Psoas muscle (tissue), 8 donors: Measurements from ENCODE around the gene IGLON5. TPM values are rescaled to one million over a fixed set of nuclear protein-coding genes. Genes with fewer than 3 reads are reported as not detected.

Source experiments
- ATAC-seq, 4 donors: fragments of 200-7000 bp; cut with Tn5 transposase; one replicate each; pipeline ENCODE4 v1.9.1; 2020; ENCODE audit warnings: moderate library complexity in 3 of 4, mild to moderate bottlenecking in 2 of 4
- DNase-seq, 2 donors: peaks; one replicate each; pipeline ENCODE4 v3.0.0-alpha.2; 2020
- H3K27ac ChIP-seq: fragments of 200-600 bp; one replicate; pipeline ENCODE4 v1.8.0; 2022
- H3K27me3 ChIP-seq, 3 donors: fragments of 200-600 bp in 1 of 3; one replicate each; pipeline versions ENCODE4 v1.6.1 to v1.8.0; 2013 to 2022; ENCODE audit warnings: low read length in 2 of 3, mild to moderate bottlenecking in 2 of 3, moderate library complexity in 1 of 3; ENCODE audit not compliant: insufficient read depth in 3 of 3
- H3K36me3 ChIP-seq, 2 donors: fragments of 200-600 bp in 1 of 2; one replicate each; pipeline versions ENCODE4 v1.6.1 to v1.8.0; 2013 to 2022; ENCODE audit warnings: low read depth in 1 of 2, mild to moderate bottlenecking in 1 of 2, moderate library complexity in 1 of 2; ENCODE audit not compliant: insufficient read depth in 1 of 2
- H3K4me1 ChIP-seq: fragments of 200-600 bp; one replicate; pipeline ENCODE4 v1.8.0; 2022
- H3K4me3 ChIP-seq: fragments of 200-600 bp; one replicate; pipeline ENCODE4 v1.8.0; 2022; ENCODE audit warnings: mild to moderate bottlenecking
- H3K9me3 ChIP-seq: fragments of 200-600 bp; one replicate; pipeline ENCODE4 v1.8.0; 2022
- WGBS, 3 donors: extraction: QIAGEN DNeasy Blood & Tissue Kit; methylation state at CpG; one replicate each; pipeline versions ENCODE4 v1.1.6 to v1.1.7; 2013; 5-methylcytosine and 5-hydroxymethylcytosine counted together
- intact Hi-C, 2 donors: fragments of 100-400 bp; cut with DNase I; formaldehyde crosslinking; loops; one replicate each; pipeline versions ENCODE4 v1.11.0 to v1.14.2; 2022
- polyA plus RNA-seq, 3 donors: library from polyadenylated mRNA; stranded (reverse); fragments of 200-250 nt; gene quantifications; one replicate each; pipeline ENCODE4 v1.2.3, GENCODE V29; 2013
- total RNA-seq, 4 donors: library from RNA; stranded (reverse); fragmentation: NEBNext Ultra II Directional in 2 of 4; extraction: Animal tissue kit (Norgen Biotek cat#: 25700) in 2 of 4; gene quantifications; one replicate each; pipeline versions ENCODE4 v1.2.1 to v1.2.4, GENCODE V29; 2021 to 2023
- TF ChIP-seq, protein P1 (sequence below): fragments of 200-600 bp; IDR thresholded peaks from one replicate; pipeline ENCODE4 v1.8.0; 2022; ENCODE audit warnings: antibody characterized with exemption
- donor health status: healthy with polysubstance abuse.
- donor health status: DM: no; HTN: no; CAD: no; lungs with moderate emphysema.
- donor health status: Bipolar disorder and iron deficiency.
- donor health status: healthy.
- donor health status: DM: yes; HTN: yes; CAD: no.
- donor health status: DM: no; HTN: no; CAD: no.
- donor health status: DM: no; HTN: no; CAD: no.
- donor health status: DM: yes; HTN: yes; CAD: no.

IGLON5 gene
- total and polyA plus RNA-seq, 7 donors = 0.03 to 0.10 TPM; not detected in 5

- no peaks in the 10 kb centered on the region for H3K9me3 ChIP-seq
- DNase-seq = no peak
- no peak overlapping the region for H3K27ac ChIP-seq
- 46 to 63% (median 53%) methylated on average over 2 of the region's 2 CpGs for WGBS, 3 donors
- intact Hi-C loops = no loop called here
- no peak for ATAC-seq
- H3K4me3 ChIP-seq = no peak overlapping the region
- no peaks in the 10 kb centered on the region for H3K36me3 ChIP-seq
- peaks cover 0 to 4% (median 0%) of the 10 kb centered on the region in 3 donors for H3K27me3 ChIP-seq
- H3K4me1 ChIP-seq = no peaks in the 10 kb centered on the region
- TF ChIP-seq, protein P1, sequence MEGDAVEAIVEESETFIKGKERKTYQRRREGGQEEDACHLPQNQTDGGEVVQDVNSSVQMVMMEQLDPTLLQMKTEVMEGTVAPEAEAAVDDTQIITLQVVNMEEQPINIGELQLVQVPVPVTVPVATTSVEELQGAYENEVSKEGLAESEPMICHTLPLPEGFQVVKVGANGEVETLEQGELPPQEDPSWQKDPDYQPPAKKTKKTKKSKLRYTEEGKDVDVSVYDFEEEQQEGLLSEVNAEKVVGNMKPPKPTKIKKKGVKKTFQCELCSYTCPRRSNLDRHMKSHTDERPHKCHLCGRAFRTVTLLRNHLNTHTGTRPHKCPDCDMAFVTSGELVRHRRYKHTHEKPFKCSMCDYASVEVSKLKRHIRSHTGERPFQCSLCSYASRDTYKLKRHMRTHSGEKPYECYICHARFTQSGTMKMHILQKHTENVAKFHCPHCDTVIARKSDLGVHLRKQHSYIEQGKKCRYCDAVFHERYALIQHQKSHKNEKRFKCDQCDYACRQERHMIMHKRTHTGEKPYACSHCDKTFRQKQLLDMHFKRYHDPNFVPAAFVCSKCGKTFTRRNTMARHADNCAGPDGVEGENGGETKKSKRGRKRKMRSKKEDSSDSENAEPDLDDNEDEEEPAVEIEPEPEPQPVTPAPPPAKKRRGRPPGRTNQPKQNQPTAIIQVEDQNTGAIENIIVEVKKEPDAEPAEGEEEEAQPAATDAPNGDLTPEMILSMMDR = no peak
Measured at GRCh38 chr19:51377422-51377821, 66.0 kb downstream of the IGLON5 start.

GRCh38 chr19:51380379-51380778 lies 68.9 kb downstream of the IGLON5 start:
- intact Hi-C loops = no loop called here
- no peaks in the 10 kb centered on the region for H3K4me1 ChIP-seq
- WGBS, 3 donors = 87 to 93% (median 91%) methylated on average over 9 of the region's 9 CpGs
- H3K4me3 ChIP-seq = no peak overlapping the region
- H3K9me3 ChIP-seq = no peaks in the 10 kb centered on the region
- H3K27ac ChIP-seq = no peak overlapping the region
- peaks cover 0 to 4% (median 0%) of the 10 kb centered on the region in 3 donors for H3K27me3 ChIP-seq
- no peaks in the 10 kb centered on the region for H3K36me3 ChIP-seq
- ATAC-seq (no peak), DNase-seq (no peak)
- TF ChIP-seq, protein P1 = no peak

Other genes with a start within 250 kb of the IGLON5 start
- gene KLK13, start 246.6 kb upstream of the IGLON5 start, total RNA-seq = not detected
- under 1 TPM in 1 of 3 donors, not detected in 2; 0.18 TPM for gene KLK13, start 246.6 kb upstream of the IGLON5 start, polyA plus RNA-seq
- gene KLK14, start 228.8 kb upstream of the IGLON5 start, total RNA-seq = not detected
- under 1 TPM in 1 of 3 donors, not detected in 2; 0.20 TPM for gene KLK14, start 228.8 kb upstream of the IGLON5 start, polyA plus RNA-seq
- gene CTU1, start 203.2 kb upstream of the IGLON5 start, total RNA-seq = 1 to 10 TPM; 4.9 to 9.1 (median 6.0) TPM
- 1 to 10 TPM; 1.4 to 7.5 (median 2.1) TPM for gene CTU1, start 203.2 kb upstream of the IGLON5 start, polyA plus RNA-seq
- 1 to 10 TPM in 3 of 4 donors, under 1 TPM in 1; 0.73 to 2.2 (median 1.8) TPM for gene SIGLEC9, start 186.7 kb upstream of the IGLON5 start, total RNA-seq
- gene SIGLEC9, start 186.7 kb upstream of the IGLON5 start, polyA plus RNA-seq = under 1 TPM; 0.24 to 0.69 (median 0.25) TPM
- under 1 TPM; 0.38 to 0.82 (median 0.50) TPM for gene SIGLEC7, start 169.3 kb upstream of the IGLON5 start, total RNA-seq
- gene SIGLEC7, start 169.3 kb upstream of the IGLON5 start, polyA plus RNA-seq = under 1 TPM in 2 of 3 donors, not detected in 1; 0.08 to 0.60 TPM
- gene CD33, start 86.6 kb upstream of the IGLON5 start, total RNA-seq = 1 to 10 TPM; 2.0 to 3.1 (median 2.3) TPM
- 1 to 10 TPM in 1 of 3 donors, under 1 TPM in 2; 0.24 to 1.3 (median 0.75) TPM for gene CD33, start 86.6 kb upstream of the IGLON5 start, polyA plus RNA-seq
- not detected for gene SIGLECL1, start 60.6 kb upstream of the IGLON5 start, total RNA-seq
- gene SIGLECL1, start 60.6 kb upstream of the IGLON5 start, polyA plus RNA-seq = not detected
- 1 to 10 TPM in 1 of 4 donors, under 1 TPM in 3; 0.42 to 1.1 (median 0.63) TPM for gene VSIG10L, start 30.5 kb downstream of the IGLON5 start, total RNA-seq
- 1 to 10 TPM in 2 of 3 donors, under 1 TPM in 1; 0.35 to 2.3 (median 1.5) TPM for gene VSIG10L, start 30.5 kb downstream of the IGLON5 start, polyA plus RNA-seq
- gene ETFB, start 54.7 kb downstream of the IGLON5 start, total RNA-seq = 100 to 1,000 TPM in 3 of 4 donors, 10 to 100 TPM in 1; 91.8 to 172 (median 141) TPM
- gene ETFB, start 54.7 kb downstream of the IGLON5 start, polyA plus RNA-seq = 100 to 1,000 TPM; 130 to 170 (median 165) TPM
- 1 to 10 TPM in 1 of 4 donors, under 1 TPM in 2, not detected in 1; 0.85 to 1.8 (median 0.88) TPM for gene CLDND2, start 57.4 kb downstream of the IGLON5 start, total RNA-seq
- under 1 TPM in 2 of 3 donors, not detected in 1; 0.30 to 0.39 TPM for gene CLDND2, start 57.4 kb downstream of the IGLON5 start, polyA plus RNA-seq
- 1 to 10 TPM in 3 of 4 donors, under 1 TPM in 1; 0.62 to 2.9 (median 1.9) TPM for gene NKG7, start 61.0 kb downstream of the IGLON5 start, total RNA-seq
- 1 to 10 TPM in 1 of 3 donors, under 1 TPM in 2; 0.61 to 1.2 (median 0.68) TPM for gene NKG7, start 61.0 kb downstream of the IGLON5 start, polyA plus RNA-seq
- not detected for gene LIM2, start 76.3 kb downstream of the IGLON5 start, total RNA-seq
- not detected for gene LIM2, start 76.3 kb downstream of the IGLON5 start, polyA plus RNA-seq
- gene C19orf84, start 78.9 kb downstream of the IGLON5 start, total RNA-seq = not detected
- not detected for gene C19orf84, start 78.9 kb downstream of the IGLON5 start, polyA plus RNA-seq
- gene SIGLEC10, start 106.0 kb downstream of the IGLON5 start, total RNA-seq = 1 to 10 TPM in 1 of 4 donors, under 1 TPM in 3; 0.64 to 1.1 (median 0.79) TPM
- under 1 TPM; 0.09 to 0.98 (median 0.11) TPM for gene SIGLEC10, start 106.0 kb downstream of the IGLON5 start, polyA plus RNA-seq
- under 1 TPM in 2 of 4 donors, not detected in 2; 0.13 to 0.14 TPM for gene SIGLEC8, start 146.8 kb downstream of the IGLON5 start, total RNA-seq
- gene SIGLEC8, start 146.8 kb downstream of the IGLON5 start, polyA plus RNA-seq = under 1 TPM in 2 of 3 donors, not detected in 1; 0.03 to 0.09 TPM
- gene CEACAM18, start 166.9 kb downstream of the IGLON5 start, total RNA-seq = not detected
- not detected for gene CEACAM18, start 166.9 kb downstream of the IGLON5 start, polyA plus RNA-seq
- under 1 TPM in 3 of 4 donors, not detected in 1; 0.13 to 0.20 (median 0.13) TPM for gene SIGLEC12, start 190.2 kb downstream of the IGLON5 start, total RNA-seq
- gene SIGLEC12, start 190.2 kb downstream of the IGLON5 start, polyA plus RNA-seq = under 1 TPM in 2 of 3 donors, not detected in 1; 0.05 to 0.11 TPM
- gene SIGLEC6, start 220.0 kb downstream of the IGLON5 start, total RNA-seq = under 1 TPM; 0.20 to 0.40 (median 0.27) TPM
- under 1 TPM in 1 of 3 donors, not detected in 2; 0.03 TPM for gene SIGLEC6, start 220.0 kb downstream of the IGLON5 start, polyA plus RNA-seq